ENCODE results near the gene TFF2. TPM values are rescaled to one million over a fixed set of nuclear protein-coding genes. Genes with fewer than 3 reads are reported as not detected.

TFF2 gene
- total and polyA plus RNA-seq, 9 donors = 0.26 to 0.49 TPM; not detected in 7

GRCh38 chr21:42314616-42315295, 36.0 kb downstream of the TFF2 start:
- DNase-seq = no peak
- 65% methylated on average over 3 of the region's 6 CpGs for WGBS (ENCODE audit: insufficient coverage)
- Histone ChIP-seq H3K27me3 (ENCODE audit: control insufficient read depth, insufficient read depth, low read length) (peaks cover 7% of the 10 kb centered on the region), H3K9me3 (replicated peaks; ENCODE audit: control insufficient read depth, low read depth, low read length) (no peaks in the 10 kb centered on the region), H3K36me3 (ENCODE audit: control insufficient read depth, insufficient read depth, low read length) (no peaks in the 10 kb centered on the region), H3K4me1 (ENCODE audit: control insufficient read depth, insufficient read depth, low read length) (peaks cover 47% of the 10 kb centered on the region), H3K27ac (ENCODE audit: low read length) (no peak overlapping the region), H3K4me3 (ENCODE audit: low read length) (no peak overlapping the region)

DNA sequence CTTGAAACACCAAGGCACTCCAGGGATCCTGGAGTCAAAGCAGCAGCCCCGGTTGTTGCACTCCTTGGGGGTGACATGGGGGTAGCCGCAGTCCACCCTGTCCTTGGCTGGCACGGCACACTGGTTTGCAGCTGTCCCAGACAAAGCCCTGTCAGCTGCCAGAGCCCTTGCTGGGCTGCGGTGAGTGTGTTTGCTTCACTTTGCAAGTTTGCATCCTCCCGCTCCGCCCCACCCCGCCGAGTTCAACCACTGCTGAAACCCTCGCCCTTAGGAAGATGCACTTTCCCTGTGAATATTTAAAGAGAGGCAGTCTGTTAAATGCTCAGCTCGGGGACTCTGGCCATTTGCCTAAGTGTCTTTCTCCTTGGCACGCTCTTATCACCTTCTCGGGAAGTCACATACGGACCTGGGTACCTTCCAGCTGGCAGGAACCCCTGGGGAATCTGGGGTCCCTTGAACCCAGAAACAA, 37.3 kb downstream of the TFF2 start:
- Histone ChIP-seq H3K36me3 (ENCODE audit: control insufficient read depth, insufficient read depth, low read length) (no peaks in the 10 kb centered on the region), H3K4me1 (ENCODE audit: control insufficient read depth, insufficient read depth, low read length) (peaks cover 59% of the 10 kb centered on the region), H3K9me3 (replicated peaks; ENCODE audit: control insufficient read depth, low read depth, low read length) (no peaks in the 10 kb centered on the region), H3K4me3 (ENCODE audit: low read length) (no peak overlapping the region), H3K27me3 (ENCODE audit: control insufficient read depth, insufficient read depth, low read length) (peaks cover 8% of the 10 kb centered on the region), H3K27ac (ENCODE audit: low read length) (no peak overlapping the region)
- WGBS (ENCODE audit: insufficient coverage) = 49% methylated on average over 7 of the region's 13 CpGs
- peak; percentile 64 for DNase-seq

DNA sequence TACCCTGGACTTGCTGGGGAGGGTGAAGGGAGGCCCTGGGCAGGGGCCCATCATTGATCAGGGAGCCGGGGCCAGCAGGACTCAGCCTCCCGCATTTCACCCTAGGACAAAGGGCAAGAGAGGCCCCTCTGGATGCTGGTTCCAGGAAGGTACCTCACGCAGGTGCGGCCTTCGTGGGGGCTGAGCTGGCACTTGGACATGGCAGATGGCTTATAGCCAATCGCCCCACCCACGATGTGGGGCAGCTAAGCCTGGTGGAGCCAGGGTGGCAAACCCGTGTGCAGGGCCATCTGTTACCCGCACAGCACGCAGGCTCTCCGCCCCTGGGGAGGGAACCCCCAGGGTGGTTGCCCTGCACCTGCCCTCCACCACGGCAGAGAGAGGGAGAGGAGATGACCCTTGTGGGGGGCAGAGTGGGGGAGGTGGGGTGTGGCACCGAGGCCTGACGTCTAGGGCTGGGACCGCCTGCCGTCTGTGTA, 38.1 kb downstream of the TFF2 start:
- peaks cover 8% of the 10 kb centered on the region for H3K27me3 ChIP-seq (ENCODE audit: control insufficient read depth, insufficient read depth, low read length)
- no peak overlapping the region for H3K4me3 ChIP-seq (ENCODE audit: low read length)
- no peak for DNase-seq
- no peaks in the 10 kb centered on the region for H3K36me3 ChIP-seq (ENCODE audit: control insufficient read depth, insufficient read depth, low read length)
- WGBS (ENCODE audit: insufficient coverage) = 83% methylated on average over 15 of the region's 16 CpGs
- H3K4me1 ChIP-seq (ENCODE audit: control insufficient read depth, insufficient read depth, low read length) = peaks cover 59% of the 10 kb centered on the region
- no peak overlapping the region for H3K27ac ChIP-seq (ENCODE audit: low read length)
- no peaks in the 10 kb centered on the region for H3K9me3 ChIP-seq (replicated peaks; ENCODE audit: control insufficient read depth, low read depth, low read length)

DNA sequence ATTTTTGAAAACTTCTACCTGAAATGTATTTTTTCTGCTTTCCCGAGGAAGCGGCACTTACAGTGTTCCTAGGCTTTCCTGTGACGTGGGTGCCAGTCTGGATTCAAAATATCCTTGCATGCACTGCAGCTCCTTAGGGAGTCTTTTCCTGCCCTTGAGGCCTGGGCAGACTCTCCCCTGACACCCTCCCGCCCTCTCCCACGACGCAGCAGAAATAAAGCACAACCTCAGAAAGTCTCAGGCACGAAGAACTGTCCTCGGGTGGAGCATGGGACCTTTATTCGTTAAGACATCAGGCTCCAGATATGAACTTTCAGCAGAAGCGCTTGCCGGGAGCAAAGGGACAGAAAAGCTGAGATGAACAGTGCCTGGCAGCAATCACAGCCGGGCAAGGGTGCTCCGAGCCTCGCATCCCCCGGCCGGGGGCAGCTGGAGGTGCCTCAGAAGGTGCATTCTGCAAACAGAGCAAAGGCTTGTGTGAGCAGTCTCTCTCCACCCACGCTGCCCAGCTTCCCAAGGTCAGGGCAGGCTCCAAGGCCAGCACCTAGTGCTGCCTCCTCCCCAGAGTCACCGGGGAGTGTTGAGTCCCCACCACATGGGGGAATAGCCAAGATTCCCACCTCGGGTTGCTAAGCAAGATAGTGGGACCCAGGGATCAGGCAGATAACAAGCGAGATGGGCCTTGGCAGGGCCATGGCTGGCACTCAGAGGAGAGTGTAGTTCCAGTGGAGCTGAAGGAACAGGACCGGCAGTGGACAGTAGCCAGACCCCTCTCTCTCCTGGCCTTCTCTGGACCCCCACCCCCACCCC, 38.8 kb downstream of the TFF2 start:
- Histone ChIP-seq H3K4me1 (ENCODE audit: control insufficient read depth, insufficient read depth, low read length) (peaks cover 57% of the 10 kb centered on the region), H3K27me3 (ENCODE audit: control insufficient read depth, insufficient read depth, low read length) (peaks cover 8% of the 10 kb centered on the region), H3K27ac (ENCODE audit: low read length) (no peak overlapping the region), H3K36me3 (ENCODE audit: control insufficient read depth, insufficient read depth, low read length) (no peaks in the 10 kb centered on the region), H3K4me3 (ENCODE audit: low read length) (no peak overlapping the region), H3K9me3 (replicated peaks; ENCODE audit: control insufficient read depth, low read depth, low read length) (no peaks in the 10 kb centered on the region)
- 80% methylated on average over 19 of the region's 21 CpGs for WGBS (ENCODE audit: insufficient coverage)
- DNase-seq = no peak

GRCh38 chr21:42311160-42311559, 39.6 kb downstream of the TFF2 start:
- Histone ChIP-seq H3K27ac (ENCODE audit: low read length) (no peak overlapping the region), H3K4me3 (ENCODE audit: low read length) (no peak overlapping the region), H3K27me3 (ENCODE audit: control insufficient read depth, insufficient read depth, low read length) (peaks cover 9% of the 10 kb centered on the region), H3K36me3 (ENCODE audit: control insufficient read depth, insufficient read depth, low read length) (no peaks in the 10 kb centered on the region), H3K9me3 (replicated peaks; ENCODE audit: control insufficient read depth, low read depth, low read length) (no peaks in the 10 kb centered on the region), H3K4me1 (ENCODE audit: control insufficient read depth, insufficient read depth, low read length) (peaks cover 61% of the 10 kb centered on the region)
- DNase-seq = no peak
- WGBS (ENCODE audit: insufficient coverage) = 75% methylated on average over 13 of the region's 14 CpGs

GRCh38 chr21:42310411-42311001, 40.3 kb downstream of the TFF2 start:
- Histone ChIP-seq H3K9me3 (replicated peaks; ENCODE audit: control insufficient read depth, low read depth, low read length) (no peaks in the 10 kb centered on the region), H3K27ac (ENCODE audit: low read length) (no peak overlapping the region), H3K4me3 (ENCODE audit: low read length) (no peak overlapping the region), H3K36me3 (ENCODE audit: control insufficient read depth, insufficient read depth, low read length) (no peaks in the 10 kb centered on the region), H3K4me1 (ENCODE audit: control insufficient read depth, insufficient read depth, low read length) (peaks cover 59% of the 10 kb centered on the region), H3K27me3 (ENCODE audit: control insufficient read depth, insufficient read depth, low read length) (peaks cover 9% of the 10 kb centered on the region)
- DNase-seq = peak; percentile 64
- WGBS (ENCODE audit: insufficient coverage) = 31% methylated on average over 10 of the region's 12 CpGs

GRCh38 chr21:42309753-42310213, 41.0 kb downstream of the TFF2 start:
- no peaks in the 10 kb centered on the region for H3K9me3 ChIP-seq (replicated peaks; ENCODE audit: control insufficient read depth, low read depth, low read length)
- WGBS (ENCODE audit: insufficient coverage) = 4% methylated on average over 12 of the region's 22 CpGs
- no peak overlapping the region for H3K4me3 ChIP-seq (ENCODE audit: low read length)
- peak; percentile 57 for DNase-seq
- H3K4me1 ChIP-seq (ENCODE audit: control insufficient read depth, insufficient read depth, low read length) = peaks cover 54% of the 10 kb centered on the region
- no peaks in the 10 kb centered on the region for H3K36me3 ChIP-seq (ENCODE audit: control insufficient read depth, insufficient read depth, low read length)
- no peak overlapping the region for H3K27ac ChIP-seq (ENCODE audit: low read length)
- peaks cover 9% of the 10 kb centered on the region for H3K27me3 ChIP-seq (ENCODE audit: control insufficient read depth, insufficient read depth, low read length)

DNA sequence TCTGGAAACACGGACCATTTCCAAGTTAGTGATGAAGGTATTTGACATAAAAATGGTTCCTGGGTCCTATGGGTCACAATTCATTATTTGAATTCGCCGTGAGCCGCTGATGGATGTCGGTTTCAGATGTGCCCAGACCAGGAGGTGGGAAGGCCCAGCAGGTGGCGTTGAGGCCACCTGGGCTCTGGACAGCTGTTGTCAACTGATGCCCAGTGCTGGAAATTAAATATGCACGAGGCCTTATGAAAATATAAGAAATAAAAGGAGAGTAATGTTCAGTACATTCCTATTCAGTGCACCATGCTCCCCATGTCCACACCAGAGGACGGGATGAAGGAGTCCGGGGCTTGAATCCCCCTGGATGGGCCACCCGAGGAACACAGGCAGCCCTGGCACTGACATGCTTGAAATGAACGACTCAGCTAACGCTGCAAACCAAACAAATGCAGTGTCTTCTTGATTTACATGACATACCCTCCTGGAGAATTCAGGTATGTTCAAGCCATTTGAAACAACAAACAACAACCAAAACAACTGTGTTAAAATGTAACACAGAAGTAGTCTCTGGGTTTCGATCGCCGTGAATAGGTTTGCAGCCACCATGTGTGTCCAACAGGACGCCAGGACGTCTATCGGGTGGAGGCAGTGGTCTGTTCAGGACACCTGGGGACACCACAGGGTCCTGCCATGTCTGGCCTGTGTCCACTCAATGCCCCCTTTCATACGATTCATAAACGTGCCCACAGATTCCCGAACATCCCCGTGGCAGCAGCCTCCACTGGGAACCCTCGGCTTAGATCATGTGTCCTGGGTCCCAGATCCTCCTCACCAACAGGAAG, 41.7 kb downstream of the TFF2 start:
- WGBS (ENCODE audit: insufficient coverage) = 66% methylated on average over 17 of the region's 23 CpGs
- Histone ChIP-seq H3K4me1 (ENCODE audit: control insufficient read depth, insufficient read depth, low read length) (peaks cover 54% of the 10 kb centered on the region), H3K9me3 (replicated peaks; ENCODE audit: control insufficient read depth, low read depth, low read length) (no peaks in the 10 kb centered on the region), H3K27me3 (ENCODE audit: control insufficient read depth, insufficient read depth, low read length) (peaks cover 9% of the 10 kb centered on the region), H3K36me3 (ENCODE audit: control insufficient read depth, insufficient read depth, low read length) (no peaks in the 10 kb centered on the region), H3K4me3 (ENCODE audit: low read length) (no peak overlapping the region), H3K27ac (ENCODE audit: low read length) (no peak overlapping the region)
- no peak for DNase-seq

- Histone ChIP-seq H3K4me3 (ENCODE audit: low read length) (no peak overlapping the region), H3K9me3 (replicated peaks; ENCODE audit: control insufficient read depth, low read depth, low read length) (no peaks in the 10 kb centered on the region), H3K27me3 (ENCODE audit: control insufficient read depth, insufficient read depth, low read length) (peaks cover 9% of the 10 kb centered on the region), H3K36me3 (ENCODE audit: control insufficient read depth, insufficient read depth, low read length) (no peaks in the 10 kb centered on the region), H3K4me1 (ENCODE audit: control insufficient read depth, insufficient read depth, low read length) (peaks cover 47% of the 10 kb centered on the region), H3K27ac (ENCODE audit: low read length) (no peak overlapping the region)
- WGBS (ENCODE audit: insufficient coverage) = 79% methylated on average over 7 of the region's 17 CpGs
- peak; percentile 29 for DNase-seq
Measured at GRCh38 chr21:42308161-42308913, 42.5 kb downstream of the TFF2 start.

All from muscle of leg (tissue), 11 donors.